Effector CD8-positive, alpha-beta T cell (primary cell): ENCODE results near the gene SRXN1.

Experiments used
- DNase-seq: peaks from one replicate; lab custom pipeline; 2025; lab: John Stamatoyannopoulos, UW

Gene SRXN1

GRCh38 chr20:635893-636338 lies 17.1 kb downstream of the SRXN1 start:
- DNase-seq: no peak

DNA sequence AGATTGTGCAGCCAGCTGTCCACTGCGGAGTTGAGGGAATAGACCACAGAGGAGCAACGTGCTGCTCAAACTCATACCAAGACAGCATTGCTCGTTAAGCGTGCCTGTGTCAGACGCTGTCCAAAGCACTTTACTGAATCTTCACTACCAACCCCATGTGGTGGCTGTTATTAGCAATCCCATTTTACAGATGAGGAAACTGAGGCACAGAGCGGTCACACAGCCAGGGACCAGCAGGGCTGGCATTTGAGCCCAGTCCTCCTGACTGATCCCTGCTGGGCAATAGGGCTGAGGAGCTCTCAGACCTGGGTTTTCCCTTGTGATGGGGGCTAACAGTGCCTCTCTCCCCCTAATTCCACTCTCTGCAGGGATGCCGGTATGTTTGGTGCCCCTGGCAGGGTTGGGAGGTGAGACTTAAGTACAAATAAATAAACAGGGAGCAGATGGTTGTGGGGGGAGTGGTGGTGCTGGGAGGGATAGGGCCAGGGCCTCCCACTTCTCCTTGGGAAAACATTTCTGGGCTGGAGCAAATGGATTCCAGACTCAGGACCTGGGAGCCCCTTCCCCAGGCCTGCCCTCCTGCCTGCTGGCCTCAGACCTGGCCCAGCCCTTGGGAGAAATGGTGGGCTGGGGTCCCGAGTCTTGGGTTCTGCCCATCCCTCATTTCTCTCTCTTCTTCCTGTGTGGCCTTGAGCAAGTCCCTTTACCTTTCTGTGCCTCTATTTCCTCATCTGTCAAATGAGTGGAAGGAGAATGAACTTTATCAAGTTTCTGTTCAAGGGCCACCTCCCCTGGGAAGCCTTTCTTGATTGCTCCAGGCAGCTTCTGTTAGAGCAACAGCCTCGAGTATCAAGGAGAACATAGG lies 17.7 kb downstream of the SRXN1 start:
- DNase-seq: no peak

GRCh38 chr20:634148-634925 lies 18.7 kb downstream of the SRXN1 start:
- DNase-seq: no peak

- no peak for DNase-seq
Measured at GRCh38 chr20:631101-631500, 21.9 kb downstream of the SRXN1 start.

DNA sequence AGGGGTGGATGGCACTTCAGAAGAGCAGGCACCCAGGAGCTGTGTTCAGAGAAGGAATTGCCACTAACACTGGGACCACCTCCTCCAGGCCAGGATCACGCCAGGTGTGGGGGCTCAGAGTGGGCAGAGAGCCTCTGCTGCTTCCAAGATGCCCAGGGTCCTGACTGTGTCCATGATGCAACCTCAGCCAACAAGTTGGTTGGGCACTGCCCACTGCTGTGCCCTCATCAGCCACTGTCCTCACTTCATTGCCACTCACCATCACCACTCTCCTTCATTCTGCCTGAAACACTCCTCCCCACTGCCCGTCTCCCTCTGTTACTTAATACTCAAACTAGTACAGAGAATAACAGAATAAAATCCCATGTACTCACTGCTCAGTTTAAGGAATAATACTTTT lies 26.4 kb downstream of the SRXN1 start:
- DNase-seq: no peak

DNA sequence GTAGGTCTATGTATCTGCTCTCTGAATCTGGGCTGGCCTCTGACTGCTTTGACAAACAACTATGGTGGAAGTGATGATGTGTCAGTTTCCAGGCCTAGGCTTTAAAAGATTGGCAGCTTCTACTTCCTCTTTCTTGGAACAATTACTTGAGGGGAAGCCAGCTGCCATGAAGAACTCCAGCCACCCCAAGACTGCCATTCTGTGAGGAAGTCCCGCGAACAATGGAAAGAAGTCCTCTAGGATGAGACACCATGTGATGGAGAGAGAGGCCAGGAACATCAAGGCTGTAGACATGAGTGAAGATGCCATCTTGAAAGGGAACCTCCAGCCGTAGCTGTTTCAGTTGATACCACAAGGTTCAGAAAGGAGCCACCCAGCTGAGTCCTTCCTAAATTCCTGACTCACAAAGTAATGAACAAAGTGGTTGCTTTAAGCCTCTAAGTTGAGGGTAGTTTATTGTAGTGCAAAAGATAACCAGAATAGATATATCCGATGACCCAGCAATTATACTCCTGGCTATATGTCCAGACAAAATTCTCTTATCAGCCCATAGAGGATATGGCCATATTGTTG lies 27.6 kb downstream of the SRXN1 start:
- no peak for DNase-seq

GRCh38 chr20:623704-624103 lies 29.3 kb downstream of the SRXN1 start:
- DNase-seq: no peak

DNA sequence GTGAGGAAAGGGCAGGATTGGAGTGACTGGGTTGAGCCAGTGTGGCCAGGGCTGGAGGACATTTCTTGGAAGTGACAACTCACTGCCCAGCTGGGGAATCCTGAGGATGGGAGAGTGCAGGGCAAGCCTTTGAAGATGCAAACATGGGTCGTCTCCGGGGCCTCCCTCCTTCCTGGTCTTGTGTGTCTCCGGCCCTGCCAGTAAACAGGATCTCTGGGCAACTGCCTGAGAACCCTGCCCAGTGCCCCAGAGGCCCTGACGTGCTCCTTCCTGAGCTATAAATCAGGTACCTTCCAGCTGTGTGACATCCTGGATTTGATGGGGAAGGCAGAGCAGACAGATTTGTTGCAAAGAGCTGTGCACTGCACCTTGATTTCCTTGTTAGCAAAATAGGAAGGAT lies 30.0 kb downstream of the SRXN1 start:
- no peak for DNase-seq

DNA sequence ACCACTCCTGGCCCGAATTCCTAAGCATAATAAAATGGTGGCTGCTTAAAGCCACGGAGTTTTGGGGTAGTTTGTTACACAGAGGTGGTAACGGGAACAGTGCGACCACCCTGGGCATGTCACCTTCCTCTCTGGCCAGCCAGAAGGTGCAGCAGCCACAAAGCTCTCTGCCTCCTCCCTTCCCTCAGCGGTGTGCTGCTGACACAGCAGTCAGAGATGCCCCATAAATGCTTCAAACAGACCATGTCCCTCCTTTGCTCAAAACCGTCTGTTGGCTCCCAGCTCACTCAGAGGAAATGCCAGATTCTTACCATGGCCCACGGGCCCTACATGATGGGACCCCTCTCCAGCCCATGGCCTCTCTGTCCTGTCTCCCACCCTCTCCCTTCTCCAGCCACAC lies 30.8 kb downstream of the SRXN1 start:
- DNase-seq: no peak

- no peak for DNase-seq
Measured at GRCh38 chr20:621125-621756, 31.8 kb downstream of the SRXN1 start.

GRCh38 chr20:620246-620645 lies 32.8 kb downstream of the SRXN1 start:
- DNase-seq: no peak

GRCh38 chr20:618980-619379 lies 34.0 kb downstream of the SRXN1 start:
- no peak for DNase-seq

DNA sequence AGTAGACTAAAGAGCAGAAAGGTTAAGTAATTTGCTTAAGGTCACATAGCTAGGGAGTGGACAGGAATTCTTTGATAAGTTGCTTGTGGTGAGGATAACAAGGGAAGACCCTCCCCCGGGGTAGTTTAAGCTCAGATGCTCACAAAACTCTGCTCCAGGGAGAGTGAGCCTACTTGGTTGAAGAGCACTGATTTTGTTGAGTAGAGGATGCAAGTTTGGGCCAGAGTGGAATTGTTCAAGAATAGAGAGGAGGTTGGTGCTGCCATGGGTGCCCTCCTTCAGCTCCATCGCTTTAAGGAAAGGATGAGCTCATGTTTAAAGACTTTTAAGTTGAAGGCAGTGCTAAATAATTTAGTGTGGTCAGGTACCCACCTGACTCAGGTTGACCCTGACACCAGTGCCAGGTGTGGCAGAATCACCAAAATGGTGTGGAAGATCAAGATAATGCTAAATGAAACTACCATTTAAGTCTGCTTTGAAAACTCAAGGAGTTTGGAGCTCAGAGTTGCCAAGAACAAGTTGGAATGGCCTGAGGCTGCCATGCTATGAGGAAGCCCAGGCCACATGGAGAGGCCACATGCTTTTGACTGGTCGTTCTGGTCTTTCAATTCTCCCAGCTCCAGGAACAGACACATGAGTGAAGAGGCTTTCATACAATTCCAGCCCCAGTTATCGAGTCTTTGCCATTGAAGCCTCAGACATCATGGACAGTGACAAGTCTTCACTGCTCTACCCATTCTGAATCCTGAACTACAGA lies 34.9 kb downstream of the SRXN1 start:
- DNase-seq: no peak

DNA sequence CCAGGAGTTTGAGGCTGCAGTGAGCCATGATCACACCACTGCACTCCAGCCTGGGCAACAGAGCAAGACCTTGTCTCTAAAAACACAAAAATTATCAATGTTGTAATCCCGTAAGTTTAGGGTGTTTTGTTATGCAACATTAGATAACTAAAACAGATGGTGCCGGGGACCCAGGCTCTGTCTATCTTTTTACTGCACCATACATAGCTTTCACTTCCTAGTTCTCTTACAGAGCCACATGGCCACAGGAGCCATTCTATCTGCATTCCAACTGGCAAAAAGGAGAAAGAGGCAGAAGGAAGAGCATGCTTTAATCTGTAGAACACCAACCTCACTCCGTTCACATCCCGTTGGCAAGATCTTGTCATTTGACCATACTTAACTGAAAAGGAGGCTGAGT lies 37.5 kb downstream of the SRXN1 start:
- DNase-seq: no peak

DNA sequence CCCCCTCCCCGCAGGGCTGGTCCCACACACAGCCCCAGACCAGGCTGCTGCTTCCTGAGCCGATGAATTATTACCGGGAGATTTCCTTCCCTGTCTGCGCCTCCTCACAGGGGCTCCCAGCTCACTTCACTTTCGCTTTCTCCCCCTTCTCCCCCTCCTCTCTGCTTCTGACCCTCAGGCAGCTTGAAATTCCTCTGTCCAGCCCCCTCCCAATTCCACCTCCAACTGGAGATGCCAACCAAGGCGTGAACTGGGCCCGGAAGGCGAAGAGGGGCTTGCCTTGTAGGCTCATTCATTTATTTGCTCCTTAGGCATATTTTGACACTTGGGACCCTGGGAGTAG lies 41.2 kb downstream of the SRXN1 start:
- DNase-seq: no peak

GRCh38 chr20:611047-611842 lies 41.8 kb downstream of the SRXN1 start:
- DNase-seq: no peak

- no peak for DNase-seq
Measured at GRCh38 chr20:610130-611046, 42.6 kb downstream of the SRXN1 start, which contains the start of gene TCF15. Gene TCF15, minus strand, starts transcription at chr20:610309. Its CDS starts 72 bp downstream, at chr20:610237.

- DNase-seq: no peak
Measured at GRCh38 chr20:609371-609964, 43.5 kb downstream of the SRXN1 start.

DNA sequence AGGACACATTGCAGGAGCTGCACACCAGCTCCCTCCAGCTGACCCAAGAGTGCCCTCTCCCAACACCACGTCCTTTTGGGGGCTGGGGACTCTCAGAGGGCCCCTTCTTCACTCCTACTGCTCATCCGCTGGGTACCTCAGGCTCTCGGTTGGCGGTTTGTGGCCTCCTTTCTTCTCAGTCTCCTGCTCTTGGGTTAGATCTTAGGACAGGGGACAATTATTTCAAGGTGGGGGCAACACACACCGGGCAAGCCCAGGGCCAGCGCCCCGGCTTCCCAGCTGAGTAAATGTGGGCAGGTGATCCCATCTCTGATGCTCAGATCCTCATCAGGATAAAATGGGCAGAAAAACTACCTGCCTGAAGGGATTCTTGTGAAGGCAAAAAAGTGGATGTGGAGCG lies 44.0 kb downstream of the SRXN1 start:
- DNase-seq: no peak
